Activated T-helper 1 cell treated with anti-CD3 and anti-CD28 coated beads, Interleukin-2, amount 50 U/mL, for 16 hours (primary cell): ENCODE data around the gene PPFIA2.

Experiments used
- DNase-seq, 2 donors: peaks; one replicate each; pipeline ENCODE4 v3.0.0-alpha.2; 2020; ENCODE audit warnings: low read depth in 1 of 2, low spot score in 1 of 2

PPFIA2 gene

GRCh38 chr12:81360916-81361315, 398.2 kb downstream of the PPFIA2 start:
- DNase-seq = no peak

GRCh38 chr12:81359736-81360135, 399.4 kb downstream of the PPFIA2 start:
- DNase-seq = no peak

- DNase-seq = no peak
Observed at GRCh38 chr12:81354327-81354932, 404.7 kb downstream of the PPFIA2 start.

- no peak for DNase-seq
Observed at GRCh38 chr12:81350309-81350708, 408.8 kb downstream of the PPFIA2 start.

GRCh38 chr12:81347404-81347803, 411.7 kb downstream of the PPFIA2 start:
- DNase-seq = no peak

- DNase-seq = no peak
Observed at GRCh38 chr12:81340910-81341309, 418.2 kb downstream of the PPFIA2 start.

- DNase-seq = no peak
Observed at GRCh38 chr12:81339071-81339470, 420.1 kb downstream of the PPFIA2 start.

- DNase-seq = no peak
Observed at GRCh38 chr12:81337886-81338285, 421.3 kb downstream of the PPFIA2 start.

GRCh38 chr12:81333812-81334211, 425.3 kb downstream of the PPFIA2 start:
- DNase-seq = no peak

- no peak for DNase-seq
Observed at GRCh38 chr12:81332054-81332453, 427.1 kb downstream of the PPFIA2 start.

GRCh38 chr12:81330480-81330879, 428.7 kb downstream of the PPFIA2 start:
- no peak for DNase-seq

- DNase-seq = no peak
Observed at GRCh38 chr12:81329085-81329484, 430.1 kb downstream of the PPFIA2 start.

GRCh38 chr12:81327425-81327824, 431.7 kb downstream of the PPFIA2 start:
- no peak for DNase-seq

- no peak for DNase-seq
Observed at GRCh38 chr12:81325086-81325485, 434.1 kb downstream of the PPFIA2 start.

- no peak for DNase-seq
Observed at GRCh38 chr12:81314903-81315531, 444.1 kb downstream of the PPFIA2 start.

- no peak for DNase-seq
Observed at GRCh38 chr12:81303935-81304334, 455.2 kb downstream of the PPFIA2 start.

- no peak for DNase-seq
Observed at GRCh38 chr12:81300454-81300853, 458.7 kb downstream of the PPFIA2 start.

GRCh38 chr12:81297601-81298000, 461.5 kb downstream of the PPFIA2 start:
- no peak for DNase-seq

- no peak for DNase-seq
Observed at GRCh38 chr12:81296556-81297305, 462.4 kb downstream of the PPFIA2 start.

GRCh38 chr12:81295251-81295650, 463.9 kb downstream of the PPFIA2 start:
- no peak for DNase-seq

GRCh38 chr12:81294325-81295190, 464.6 kb downstream of the PPFIA2 start:
- no peak for DNase-seq
